Activated CD8-positive, alpha-beta memory T cell treated with anti-CD3 and anti-CD28 coated beads for 36 hours (primary cell): ENCODE results near the gene DOCK2. TPM values are rescaled to one million over a fixed set of nuclear protein-coding genes. Genes with fewer than 3 reads are reported as not detected.

Experiments used
- CTCF ChIA-PET: fragments of 350-600 bp; sonication (Branson Sonifier 250); formaldehyde crosslinking; loops from one replicate; lab custom pipeline; 2021; ENCODE audit warnings: antibody characterized with exemption; lab: Charles Lee
- POLR2A ChIA-PET: fragments of 350-600 bp; sonication (Branson Sonifier 250); formaldehyde crosslinking; loops from one replicate; lab custom pipeline; 2021; ENCODE audit warnings: antibody characterized with exemption; lab: Charles Lee
- total RNA-seq, 2 experiments: library from RNA; stranded (reverse); gene quantifications; one replicate each; pipeline ENCODE4 v1.2.3, GENCODE V29; 2021

Gene DOCK2
- total RNA-seq, 2 experiments from 2014 or later = 168 to 174 TPM

DNA sequence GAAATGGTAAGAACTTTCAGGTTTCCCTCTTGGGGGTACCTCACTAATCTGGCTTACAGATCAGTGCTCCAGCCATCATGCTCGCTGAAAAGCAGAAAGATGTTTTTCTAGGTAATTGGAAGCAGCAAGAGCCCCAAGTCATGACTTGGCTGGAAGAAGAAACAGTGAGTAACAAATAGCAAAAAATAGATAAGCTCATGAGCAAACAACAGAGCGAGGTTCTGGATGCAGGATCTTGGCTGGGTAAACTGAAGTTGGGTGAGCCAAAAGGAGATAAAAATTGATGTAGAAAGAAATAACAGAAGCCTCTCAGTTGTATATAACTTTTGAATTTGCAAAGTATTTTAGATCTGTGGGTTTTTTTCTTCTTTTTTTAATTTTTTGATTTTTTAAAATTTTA, 233.1 kb downstream of the DOCK2 start:
- ChIA-PET CTCF (no interaction called here), POLR2A (no interaction called here)

GRCh38 chr5:169871826-169872490, 234.9 kb downstream of the DOCK2 start:
- POLR2A ChIA-PET = no interaction called here
- CTCF ChIA-PET = no interaction called here

- CTCF ChIA-PET = no interaction called here
- POLR2A ChIA-PET = interaction anchor here (0.7 kb wide), 1 partner anchor 15 kb away, joined by 3 read pairs; no protein-coding TSS in a partner anchor
These were observed 236.6 kb downstream of the DOCK2 start for GRCh38 chr5:169873642-169874041.

DNA sequence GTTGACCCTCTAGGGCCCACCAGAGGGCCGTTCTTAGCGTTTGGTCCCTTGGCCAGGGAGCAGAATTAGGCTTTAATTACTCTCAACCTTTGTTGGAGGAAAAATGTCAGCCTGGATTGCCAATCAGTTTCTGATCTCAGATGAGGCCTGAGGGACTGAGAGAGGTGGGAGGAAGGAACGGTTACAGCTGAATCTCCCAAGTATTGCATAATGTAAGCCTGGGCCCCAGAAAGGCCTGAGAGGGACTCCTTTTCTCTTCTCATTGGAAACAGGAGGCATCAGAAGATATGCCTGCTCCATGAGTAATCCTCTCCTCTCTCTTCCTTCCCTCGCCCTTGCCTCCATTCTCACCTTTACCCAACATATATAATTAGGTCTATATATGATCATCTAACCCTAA, 237.5 kb downstream of the DOCK2 start:
- ChIA-PET POLR2A (no interaction called here), CTCF (no interaction called here)

DNA sequence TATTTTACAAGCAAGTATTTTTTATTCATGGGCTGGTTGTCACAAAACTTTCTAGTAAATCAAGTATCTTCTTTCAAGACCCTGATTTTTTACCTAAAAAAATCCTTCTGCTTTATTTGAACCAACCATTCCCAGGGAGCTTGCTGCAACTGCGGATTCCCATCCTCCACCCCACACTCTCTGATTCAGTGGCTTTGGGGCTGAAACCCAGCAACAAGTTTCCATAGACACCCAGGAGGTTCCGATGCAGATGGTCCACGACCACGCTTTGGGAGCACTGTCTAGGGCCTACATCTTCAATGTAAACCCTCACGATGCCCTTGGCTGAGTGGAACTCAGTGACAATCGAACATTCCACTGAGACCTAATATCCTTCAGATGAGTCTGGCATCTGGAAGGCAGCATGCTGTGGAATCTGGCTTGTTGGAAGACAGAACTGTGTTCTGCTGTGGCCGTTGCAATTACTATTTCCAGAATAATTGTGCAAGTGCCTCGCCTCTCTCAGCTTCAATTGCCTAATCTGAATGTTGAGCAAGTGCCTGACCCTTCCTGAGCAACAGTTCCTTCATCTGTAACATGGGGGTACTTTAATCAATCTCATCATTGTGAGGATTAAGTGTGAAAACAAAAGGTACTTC, 238.1 kb downstream of the DOCK2 start:
- ChIA-PET CTCF (no interaction called here), POLR2A (no interaction called here)

DNA sequence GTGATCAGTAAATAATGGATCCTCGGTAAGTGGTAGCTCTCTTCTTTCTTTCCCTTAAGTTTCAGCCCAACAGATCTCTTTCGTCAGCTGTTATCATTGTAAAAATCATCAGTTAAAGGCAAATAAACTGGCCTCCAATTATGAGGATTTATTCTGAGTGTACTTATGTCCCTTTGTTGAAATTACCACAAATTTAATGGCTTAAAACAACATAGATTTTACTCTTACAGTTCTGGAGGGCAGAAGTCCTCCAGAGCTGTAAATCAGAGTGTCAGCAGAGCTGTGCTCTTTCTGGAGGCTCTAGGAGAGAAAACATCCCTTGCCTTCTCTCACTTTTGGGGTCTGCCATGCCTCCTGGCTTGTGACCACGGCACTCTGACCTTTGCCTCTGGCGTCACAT, 238.7 kb downstream of the DOCK2 start:
- CTCF ChIA-PET = no interaction called here
- POLR2A ChIA-PET = interaction anchor here (0.6 kb wide), 1 partner anchor 1721 kb away, joined by 11 read pairs; no protein-coding TSS in a partner anchor

GRCh38 chr5:169876386-169876785, 239.3 kb downstream of the DOCK2 start:
- ChIA-PET POLR2A (interaction anchor here (0.6 kb wide), 1 partner anchor 1721 kb away, joined by 11 read pairs; no protein-coding TSS in a partner anchor), CTCF (interaction anchor here (1.1 kb wide), 1 partner anchor 27 kb away, joined by 3 read pairs; no protein-coding TSS in a partner anchor)

GRCh38 chr5:169880012-169880663, 243.1 kb downstream of the DOCK2 start:
- POLR2A ChIA-PET = no interaction called here
- CTCF ChIA-PET = no interaction called here

DNA sequence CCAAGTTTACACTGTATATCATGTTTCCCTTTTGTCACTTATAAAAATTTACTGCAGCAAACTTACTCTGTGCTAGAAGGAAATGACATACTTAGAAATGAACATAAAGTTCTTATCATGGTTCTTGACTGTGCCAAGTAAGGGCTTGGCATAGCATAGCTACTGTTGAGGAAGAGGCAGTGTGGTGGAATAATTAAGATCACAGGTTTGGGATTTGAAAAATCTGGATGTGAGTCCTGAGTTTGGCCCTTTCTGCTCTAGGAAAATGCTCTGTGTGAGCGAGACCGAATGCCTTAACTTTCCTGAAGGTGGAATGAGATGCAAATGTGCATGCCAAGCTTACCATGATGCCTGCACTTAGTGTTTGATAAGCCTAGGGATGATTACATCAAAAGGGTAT, 243.7 kb downstream of the DOCK2 start:
- POLR2A ChIA-PET = no interaction called here
- CTCF ChIA-PET = no interaction called here

DNA sequence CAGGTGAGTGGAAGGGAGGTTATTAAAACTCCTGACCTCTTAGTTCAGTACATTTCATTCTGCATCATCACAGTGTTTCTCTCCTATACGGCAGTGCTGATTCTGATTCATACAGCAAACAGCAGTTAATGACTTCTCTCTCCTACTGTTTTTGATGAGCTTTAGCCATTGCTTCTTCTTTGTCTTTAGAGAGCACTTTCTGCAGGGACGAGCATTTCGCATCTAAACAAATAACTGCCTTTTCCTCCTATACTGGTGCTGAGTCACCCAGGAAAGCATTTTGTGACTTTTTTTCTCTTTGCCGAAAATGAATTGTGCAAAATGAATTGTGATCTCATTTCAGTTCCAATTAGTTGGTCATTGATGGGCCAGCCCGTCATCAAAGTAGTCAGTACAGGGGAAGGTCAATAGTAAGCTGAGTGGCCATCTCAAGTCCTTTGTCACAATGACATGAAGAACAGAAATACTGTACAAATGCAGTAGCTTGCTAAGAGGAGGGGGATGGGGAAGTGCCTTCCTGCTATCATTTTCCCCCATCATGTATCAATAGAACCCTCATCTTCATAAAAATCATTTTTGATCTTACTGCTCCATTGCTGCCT, 244.7 kb downstream of the DOCK2 start:
- POLR2A ChIA-PET = no interaction called here

GRCh38 chr5:169886033-169886432, 249.0 kb downstream of the DOCK2 start:
- ChIA-PET POLR2A (no interaction called here), CTCF (no interaction called here)

More for the DNA sequence above, 244.7 kb downstream of the DOCK2 start:
- CTCF ChIA-PET = no interaction called here

GRCh38 chr5:169886677-169887076, 249.6 kb downstream of the DOCK2 start:
- CTCF ChIA-PET = no interaction called here

GRCh38 chr5:169889572-169889971, 252.5 kb downstream of the DOCK2 start:
- ChIA-PET POLR2A (no interaction called here), CTCF (no interaction called here)

More at GRCh38 chr5:169886677-169887076, 249.6 kb downstream of the DOCK2 start:
- POLR2A ChIA-PET = no interaction called here

DNA sequence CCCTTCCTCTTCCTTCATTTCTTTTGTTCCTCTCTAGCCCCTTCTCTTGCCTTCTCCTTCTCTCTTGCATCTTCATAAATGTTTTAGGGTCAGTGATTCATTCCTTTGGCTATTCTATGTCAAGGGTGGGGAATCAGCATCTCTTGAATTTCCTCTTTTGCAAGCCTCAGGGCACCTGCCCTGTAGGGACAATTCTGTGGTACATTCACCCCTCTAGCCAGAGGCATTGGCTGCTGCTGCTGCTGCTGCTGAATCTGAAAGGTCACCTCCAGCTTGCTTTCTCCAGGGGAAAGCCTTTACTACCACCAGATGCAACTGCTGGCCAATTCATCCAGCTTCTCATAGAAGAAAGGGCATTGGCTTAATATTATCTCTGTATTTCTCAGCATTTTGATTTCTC, 255.9 kb downstream of the DOCK2 start:
- POLR2A ChIA-PET = interaction anchor here (0.7 kb wide), 1 partner anchor 83 kb away, joined by 4 read pairs; no protein-coding TSS in a partner anchor
- CTCF ChIA-PET = no interaction called here

GRCh38 chr5:169893571-169893970, 256.5 kb downstream of the DOCK2 start:
- CTCF ChIA-PET = no interaction called here
- POLR2A ChIA-PET = interaction anchor here (0.7 kb wide), 1 partner anchor 83 kb away, joined by 4 read pairs; no protein-coding TSS in a partner anchor

GRCh38 chr5:169895926-169896325, 258.9 kb downstream of the DOCK2 start:
- ChIA-PET CTCF (no interaction called here), POLR2A (no interaction called here)

- ChIA-PET CTCF (no interaction called here), POLR2A (no interaction called here)
These were observed 260.4 kb downstream of the DOCK2 start for GRCh38 chr5:169897481-169897880.

DNA sequence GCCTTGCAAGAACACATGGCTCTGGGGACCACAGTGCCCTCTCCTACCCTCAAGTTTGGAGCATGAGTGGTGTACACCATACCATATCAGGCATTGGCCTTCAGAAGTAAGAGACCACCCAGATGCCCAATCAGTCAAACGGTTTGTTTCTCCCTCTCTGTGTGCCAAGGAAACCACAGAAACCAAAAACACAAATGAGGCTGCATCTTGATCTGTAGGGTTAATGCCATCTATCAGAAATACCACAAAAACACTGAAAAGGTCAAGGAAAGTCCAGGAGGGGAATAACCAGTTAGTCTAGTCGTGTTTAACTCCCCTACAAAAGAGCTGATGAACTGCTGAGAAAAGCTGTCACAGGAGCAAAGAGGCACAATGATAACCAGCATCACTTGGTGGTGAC, 264.8 kb downstream of the DOCK2 start:
- ChIA-PET POLR2A (no interaction called here), CTCF (no interaction called here)

GRCh38 chr5:169904059-169904458, 267.0 kb downstream of the DOCK2 start:
- POLR2A ChIA-PET = no interaction called here
- CTCF ChIA-PET = no interaction called here

DNA sequence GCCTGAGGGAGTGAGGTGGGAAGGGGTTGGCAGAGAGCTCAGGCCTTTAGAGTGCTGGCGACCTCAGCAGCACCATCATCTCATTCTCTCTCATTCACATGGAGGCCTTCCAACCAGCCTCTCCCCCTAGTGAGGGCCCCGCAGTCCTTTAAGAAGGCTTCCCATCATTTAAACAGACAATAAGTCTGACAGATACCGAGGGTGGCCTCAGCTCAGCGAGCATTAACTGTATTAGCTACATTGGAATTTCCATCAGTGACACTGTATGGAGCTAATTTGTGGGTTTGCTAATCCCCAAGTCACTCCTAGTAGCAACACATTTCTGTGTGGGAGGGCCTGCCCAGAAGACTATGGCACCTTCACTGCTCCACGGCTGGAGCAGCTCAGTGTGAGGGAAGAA, 267.4 kb downstream of the DOCK2 start:
- CTCF ChIA-PET = no interaction called here
- POLR2A ChIA-PET = no interaction called here
